ENCODE results near the gene FHDC1.

- TF ChIP-seq POLR2A (IDR thresholded peaks at IDR 0.05; ENCODE audit: low read depth, low read length) = no peak
- TF ChIP-seq BACH1 (IDR thresholded peaks at IDR 0.05; ENCODE audit: borderline replicate concordance) = no peak
- TF ChIP-seq EGR1 (IDR thresholded peaks at IDR 0.05; ENCODE audit: borderline replicate concordance in 1 of 2, low read depth in 2 of 2, low read length in 2 of 2) = no peak
- no peak for TF ChIP-seq MAX (IDR thresholded peaks at IDR 0.05; ENCODE audit: low read depth, low read length)
- TF ChIP-seq FOS (IDR thresholded peaks at IDR 0.05; ENCODE audit: borderline replicate concordance, extremely low read depth, insufficient read length) = no peak
- no peak for TF ChIP-seq YY1 (IDR thresholded peaks at IDR 0.05; ENCODE audit: low read depth, low read length)
- no peak for TF ChIP-seq PBX3 (IDR thresholded peaks at IDR 0.05; ENCODE audit: insufficient replicate concordance, low read depth, low read length)
- no peak for TF ChIP-seq JUND (IDR thresholded peaks at IDR 0.05; ENCODE audit: low read depth, low read length)
- TF ChIP-seq NRF1 (conservative IDR thresholded peaks at IDR 0.05; ENCODE audit: low read depth, low read length) = no peak
Measured at GRCh38 chr4:152968806-152969394, 32.8 kb downstream of the FHDC1 start.
